WTC11 (cell line): ENCODE measurements around the gene EMSY. TPM values are rescaled to one million over a fixed set of nuclear protein-coding genes. Genes with fewer than 3 reads are reported as not detected.
A peak's percentile ranks its signal among the peaks of the same experiment; 100 is the strongest.

ENCODE experiments used
- ATAC-seq: fragments of 200-7000 bp; cut with Tn5 transposase; 2 replicates; pipeline ENCODE4 v1.10.0; 2021; ENCODE audit warnings: mild to moderate bottlenecking, moderate library complexity
- CTCF ChIA-PET: fragments of 300-600 bp; sonication (Branson Sonifier 250); formaldehyde crosslinking; loops from one replicate; lab custom pipeline; 2021; ENCODE audit warnings: antibody characterized with exemption; lab: Charles Lee
- POLR2A ChIA-PET: fragments of 350-600 bp; sonication (Branson Sonifier 250); formaldehyde crosslinking; loops from one replicate; lab custom pipeline; 2021; ENCODE audit warnings: antibody characterized with exemption; lab: Charles Lee
- DNase-seq: peaks from one replicate; pipeline ENCODE4 v3.0.0; 2021; ENCODE audit warnings: low spot score
- H3K27ac Mint-ChIP-seq: 2 replicates; pipeline ENCODE4 v1.8.0; 2021; ENCODE audit warnings: mixed read lengths
- H3K27me3 Mint-ChIP-seq: 2 replicates; pipeline ENCODE4 v1.8.0; 2021; ENCODE audit warnings: low read depth, mild to moderate bottlenecking, moderate library complexity, mixed read lengths
- H3K36me3 Mint-ChIP-seq: 2 replicates; pipeline ENCODE4 v1.8.0; 2021; ENCODE audit warnings: mixed read lengths
- H3K4me1 Mint-ChIP-seq: 2 replicates; pipeline ENCODE4 v1.8.0; 2022; ENCODE audit warnings: mixed read lengths
- H3K4me3 Mint-ChIP-seq: 2 replicates; pipeline ENCODE4 v1.8.0; 2021; ENCODE audit warnings: mild to moderate bottlenecking, moderate library complexity, mixed read lengths
- H3K9me3 Mint-ChIP-seq: 2 replicates; pipeline ENCODE4 v1.8.0; 2021; ENCODE audit warnings: mixed read lengths
- ETV6 ChIP-seq: sonication (generic); formaldehyde crosslinking; IDR thresholded peaks from 2 replicates; pipeline ENCODE4 v1.8.1; 2022; ENCODE audit warnings: mild to moderate bottlenecking, missing genetic modification reagents
- FOXP1 ChIP-seq: sonication (generic); formaldehyde crosslinking; IDR thresholded peaks from 2 replicates; pipeline ENCODE4 v1.8.0; 2022; ENCODE audit warnings: missing genetic modification reagents, mild to moderate bottlenecking, moderate library complexity, borderline replicate concordance
- KAT7 ChIP-seq: sonication (generic); formaldehyde crosslinking; IDR thresholded peaks from 2 replicates; pipeline ENCODE4 v1.8.1; 2023; ENCODE audit warnings: missing genetic modification reagents, mild to moderate bottlenecking, borderline replicate concordance
- NR3C1 ChIP-seq: sonication (generic); formaldehyde crosslinking; conservative IDR thresholded peaks from 2 replicates; pipeline ENCODE4 v1.8.1; 2023; ENCODE audit warnings: low read depth, mild to moderate bottlenecking, missing genetic modification reagents
- PRRX2 ChIP-seq: fragments of 250-450 bp; sonication (Bioruptor Pico); IDR thresholded peaks from 2 replicates; pipeline ENCODE4 v1.8.0; 2021; ENCODE audit warnings: mild to moderate bottlenecking
- RELA ChIP-seq: sonication (generic); formaldehyde crosslinking; IDR thresholded peaks from 2 replicates; pipeline ENCODE4 v1.8.1; 2022; ENCODE audit warnings: missing genetic modification reagents, mild to moderate bottlenecking, borderline replicate concordance
- SMAD3 ChIP-seq: sonication (generic); formaldehyde crosslinking; IDR thresholded peaks from 2 replicates; pipeline ENCODE4 v1.8.0; 2022; ENCODE audit warnings: missing genetic modification reagents, mild to moderate bottlenecking, borderline replicate concordance
- ZNF263 ChIP-seq: sonication (generic); formaldehyde crosslinking; IDR thresholded peaks from 2 replicates; pipeline ENCODE4 v1.8.1; 2022; ENCODE audit warnings: low read depth, mild to moderate bottlenecking, moderate library complexity, missing genetic modification reagents
- ZNF423 ChIP-seq: fragments of 250-450 bp; sonication (Bioruptor Pico); IDR thresholded peaks from 2 replicates; pipeline ENCODE4 v2.1.2; 2022; ENCODE audit warnings: mild to moderate bottlenecking, moderate library complexity
- total RNA-seq: library from RNA; stranded (reverse); gene quantifications from 3 replicates; pipeline ENCODE4 v1.2.3, GENCODE V29; 2021
- TF ChIP-seq, protein P1 (sequence below): fragments of 250-450 bp; sonication (Bioruptor Pico); IDR thresholded peaks from 2 replicates; pipeline ENCODE4 v1.9.0; 2021; ENCODE audit warnings: mild to moderate bottlenecking, borderline replicate concordance
- TF ChIP-seq, protein P2 (sequence below): sonication (generic); formaldehyde crosslinking; IDR thresholded peaks from 2 replicates; pipeline ENCODE4 v1.8.0; 2022; ENCODE audit warnings: mild to moderate bottlenecking, missing genetic modification reagents
- TF ChIP-seq, protein P3 (sequence below): sonication (generic); formaldehyde crosslinking; IDR thresholded peaks from 2 replicates; pipeline ENCODE4 v1.8.1; 2022; ENCODE audit warnings: low read depth, missing genetic modification reagents, borderline replicate concordance
- TF ChIP-seq, protein P4 (sequence below): sonication (generic); formaldehyde crosslinking; IDR thresholded peaks from 2 replicates; pipeline ENCODE4 v1.8.1; 2023; ENCODE audit warnings: mild to moderate bottlenecking, missing genetic modification reagents
- TF ChIP-seq, protein P5 (sequence below): sonication (generic); formaldehyde crosslinking; IDR thresholded peaks from 2 replicates; pipeline ENCODE4 v1.8.0; 2023; ENCODE audit warnings: mild to moderate bottlenecking, missing genetic modification reagents
- TF ChIP-seq, protein P6 (sequence below): sonication (generic); formaldehyde crosslinking; IDR thresholded peaks from 2 replicates; pipeline ENCODE4 v1.8.0; 2023; ENCODE audit warnings: missing genetic modification reagents

EMSY gene
- total RNA-seq, 1 experiment from 2014 or later, result 31.1 TPM

DNA sequence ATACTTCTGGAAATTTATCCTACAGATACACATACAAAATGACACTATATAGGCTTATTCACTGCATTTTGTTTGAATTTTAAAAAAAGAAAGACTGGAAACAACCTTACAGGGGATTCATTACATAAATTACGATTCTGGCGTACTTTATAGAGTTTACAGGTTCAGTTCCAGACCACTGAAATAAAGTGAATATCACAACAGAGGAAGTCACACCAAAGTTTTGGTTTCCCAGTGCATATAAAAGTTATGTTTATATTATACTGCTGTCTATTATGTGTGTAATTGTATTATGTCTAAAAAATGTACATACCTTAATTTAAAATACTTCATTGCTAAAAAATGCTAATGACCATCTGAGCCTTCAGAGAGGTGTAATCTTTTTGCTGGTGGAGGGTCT lies 62.0 kb downstream of the EMSY start (continued):
- TF ChIP-seq, protein P1, sequence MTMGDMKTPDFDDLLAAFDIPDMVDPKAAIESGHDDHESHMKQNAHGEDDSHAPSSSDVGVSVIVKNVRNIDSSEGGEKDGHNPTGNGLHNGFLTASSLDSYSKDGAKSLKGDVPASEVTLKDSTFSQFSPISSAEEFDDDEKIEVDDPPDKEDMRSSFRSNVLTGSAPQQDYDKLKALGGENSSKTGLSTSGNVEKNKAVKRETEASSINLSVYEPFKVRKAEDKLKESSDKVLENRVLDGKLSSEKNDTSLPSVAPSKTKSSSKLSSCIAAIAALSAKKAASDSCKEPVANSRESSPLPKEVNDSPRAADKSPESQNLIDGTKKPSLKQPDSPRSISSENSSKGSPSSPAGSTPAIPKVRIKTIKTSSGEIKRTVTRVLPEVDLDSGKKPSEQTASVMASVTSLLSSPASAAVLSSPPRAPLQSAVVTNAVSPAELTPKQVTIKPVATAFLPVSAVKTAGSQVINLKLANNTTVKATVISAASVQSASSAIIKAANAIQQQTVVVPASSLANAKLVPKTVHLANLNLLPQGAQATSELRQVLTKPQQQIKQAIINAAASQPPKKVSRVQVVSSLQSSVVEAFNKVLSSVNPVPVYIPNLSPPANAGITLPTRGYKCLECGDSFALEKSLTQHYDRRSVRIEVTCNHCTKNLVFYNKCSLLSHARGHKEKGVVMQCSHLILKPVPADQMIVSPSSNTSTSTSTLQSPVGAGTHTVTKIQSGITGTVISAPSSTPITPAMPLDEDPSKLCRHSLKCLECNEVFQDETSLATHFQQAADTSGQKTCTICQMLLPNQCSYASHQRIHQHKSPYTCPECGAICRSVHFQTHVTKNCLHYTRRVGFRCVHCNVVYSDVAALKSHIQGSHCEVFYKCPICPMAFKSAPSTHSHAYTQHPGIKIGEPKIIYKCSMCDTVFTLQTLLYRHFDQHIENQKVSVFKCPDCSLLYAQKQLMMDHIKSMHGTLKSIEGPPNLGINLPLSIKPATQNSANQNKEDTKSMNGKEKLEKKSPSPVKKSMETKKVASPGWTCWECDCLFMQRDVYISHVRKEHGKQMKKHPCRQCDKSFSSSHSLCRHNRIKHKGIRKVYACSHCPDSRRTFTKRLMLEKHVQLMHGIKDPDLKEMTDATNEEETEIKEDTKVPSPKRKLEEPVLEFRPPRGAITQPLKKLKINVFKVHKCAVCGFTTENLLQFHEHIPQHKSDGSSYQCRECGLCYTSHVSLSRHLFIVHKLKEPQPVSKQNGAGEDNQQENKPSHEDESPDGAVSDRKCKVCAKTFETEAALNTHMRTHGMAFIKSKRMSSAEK (CRISPR knock-in tag), result no peak
- TF ChIP-seq NR3C1 (CRISPR knock-in tag) (no peak), ZNF263 (no peak), SMAD3 (CRISPR knock-in tag) (no peak)

DNA sequence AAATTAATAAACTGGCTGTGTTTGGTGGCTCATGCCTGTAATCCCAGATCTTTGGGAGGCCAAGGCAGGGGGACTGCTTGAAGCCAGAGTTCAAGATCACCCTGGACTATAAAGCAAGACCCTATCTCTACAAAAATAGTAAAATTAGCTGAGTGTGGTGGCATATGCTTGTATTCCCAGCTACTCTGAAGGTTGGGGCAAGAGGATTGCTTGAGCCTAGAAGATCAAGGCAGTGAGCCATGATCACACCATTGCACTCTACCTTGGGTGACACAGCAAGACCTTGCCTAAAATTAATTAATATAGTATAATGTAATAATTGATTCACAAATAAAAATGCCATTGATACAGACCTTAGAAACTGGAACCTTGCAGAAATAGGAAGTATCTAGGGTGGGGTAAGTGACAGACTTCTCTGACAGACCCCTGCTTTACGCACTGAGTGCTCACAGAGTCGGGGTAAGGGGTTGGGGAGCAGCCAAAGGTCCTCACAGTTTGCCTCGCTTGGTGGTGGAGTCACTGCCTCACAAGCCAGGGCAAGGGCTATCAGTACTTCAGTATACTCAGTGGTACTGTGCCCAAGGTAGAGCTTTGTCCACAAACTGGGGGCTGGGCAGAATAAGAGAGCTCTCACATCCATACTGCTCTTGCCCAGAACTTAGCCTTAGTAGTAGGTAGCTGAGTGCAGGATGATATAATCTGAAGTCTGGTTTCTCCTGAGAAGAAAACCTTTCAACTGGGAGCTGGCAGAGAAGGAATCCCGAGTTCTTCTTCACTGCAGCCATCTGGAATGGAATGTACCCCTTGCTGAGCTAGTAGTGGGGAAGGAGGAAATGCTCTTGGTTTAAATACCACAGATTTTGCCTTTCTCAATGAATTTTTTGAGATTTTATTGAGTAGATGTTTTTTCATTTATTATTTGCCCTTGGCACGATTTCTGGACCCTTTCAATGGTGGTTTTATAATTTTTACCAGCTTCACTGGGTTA lies 65.5 kb downstream of the EMSY start:
- POLR2A ChIA-PET, result interaction anchor here (0.6 to 1.2 kb wide), 2 partner anchors 64 to 152 kb away, joined by 3 to 5 read pairs; no protein-coding TSS in a partner anchor
- TF ChIP-seq ZNF423 (CRISPR knock-in tag) (0 out of 2 replicates have a peak, but pooled peaks have one; percentile 4), FOXP1 (CRISPR knock-in tag) (no peak), ETV6 (no peak)
- TF ChIP-seq, protein P2, sequence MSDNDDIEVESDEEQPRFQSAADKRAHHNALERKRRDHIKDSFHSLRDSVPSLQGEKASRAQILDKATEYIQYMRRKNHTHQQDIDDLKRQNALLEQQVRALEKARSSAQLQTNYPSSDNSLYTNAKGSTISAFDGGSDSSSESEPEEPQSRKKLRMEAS (CRISPR knock-in tag), result no peak
- TF ChIP-seq, protein P3, sequence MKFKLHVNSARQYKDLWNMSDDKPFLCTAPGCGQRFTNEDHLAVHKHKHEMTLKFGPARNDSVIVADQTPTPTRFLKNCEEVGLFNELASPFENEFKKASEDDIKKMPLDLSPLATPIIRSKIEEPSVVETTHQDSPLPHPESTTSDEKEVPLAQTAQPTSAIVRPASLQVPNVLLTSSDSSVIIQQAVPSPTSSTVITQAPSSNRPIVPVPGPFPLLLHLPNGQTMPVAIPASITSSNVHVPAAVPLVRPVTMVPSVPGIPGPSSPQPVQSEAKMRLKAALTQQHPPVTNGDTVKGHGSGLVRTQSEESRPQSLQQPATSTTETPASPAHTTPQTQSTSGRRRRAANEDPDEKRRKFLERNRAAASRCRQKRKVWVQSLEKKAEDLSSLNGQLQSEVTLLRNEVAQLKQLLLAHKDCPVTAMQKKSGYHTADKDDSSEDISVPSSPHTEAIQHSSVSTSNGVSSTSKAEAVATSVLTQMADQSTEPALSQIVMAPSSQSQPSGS, result no peak
- TF ChIP-seq, all 79 proteins: peak for 1
- Mint-ChIP-seq H3K27me3 (no peaks in the 10 kb centered on the region), H3K36me3 (peaks cover 7% of the 10 kb centered on the region), H3K4me1 (peaks cover 23% of the 10 kb centered on the region), H3K9me3 (no peaks in the 10 kb centered on the region), H3K27ac (peak overlapping the region; percentile 91), H3K4me3 (no peak overlapping the region; the same call in 1 of the 2 replicates)
- DNase-seq (no peak), ATAC-seq (peak; percentile 92)
- CTCF ChIA-PET, result interaction anchor here (0.8 to 1.8 kb wide), 7 partner anchors 19 to 303 kb away, joined by 3 to 6 read pairs (median 4); no protein-coding TSS in a partner anchor

DNA sequence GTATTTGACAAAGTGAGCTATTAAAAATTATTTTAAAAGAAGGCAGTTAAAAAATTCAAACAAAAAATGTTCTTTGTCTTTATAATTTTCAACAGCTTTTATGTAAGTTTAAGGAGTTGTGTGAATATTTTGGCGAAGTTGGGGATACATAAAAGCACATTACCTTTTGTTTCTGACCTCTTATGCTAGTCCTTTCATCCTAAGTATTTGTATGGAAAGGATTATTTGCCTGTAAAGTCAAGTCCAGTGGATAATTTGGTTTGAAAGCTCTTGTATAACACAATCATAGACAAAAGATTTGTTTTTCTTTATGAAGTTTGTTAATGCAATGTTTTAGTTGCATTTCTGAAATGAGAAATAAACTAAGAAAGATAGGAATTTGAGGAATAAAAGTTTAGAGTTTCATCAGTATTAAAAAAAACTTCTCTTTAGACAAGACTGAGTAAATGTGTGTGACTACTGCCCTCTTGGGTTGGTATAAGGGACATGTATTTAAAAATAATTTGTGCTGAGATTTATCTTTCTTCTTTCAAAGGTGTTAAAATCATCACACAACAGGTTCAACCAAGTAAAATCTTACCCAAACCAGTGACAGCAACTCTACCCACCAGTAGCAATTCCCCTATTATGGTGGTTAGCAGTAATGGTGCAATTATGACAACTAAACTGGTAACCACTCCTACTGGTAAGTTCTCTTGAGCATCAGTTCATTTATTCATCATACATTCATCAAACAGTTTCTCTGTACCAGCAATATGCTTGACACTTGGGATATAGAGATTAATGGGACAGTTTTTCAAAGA lies 68.2 kb downstream of the EMSY start:
- H3K9me3 Mint-ChIP-seq, result no peaks in the 10 kb centered on the region
- CTCF ChIA-PET, result interaction anchor here (0.5 to 1.6 kb wide), 6 partner anchors 55 to 305 kb away, joined by 3 to 13 read pairs (median 4); no protein-coding TSS in a partner anchor
- POLR2A ChIA-PET, result interaction anchor here (0.5 to 0.6 kb wide), 2 partner anchors 65 to 1462 kb away, joined by 3 to 4 read pairs; no protein-coding TSS in a partner anchor
- H3K27ac Mint-ChIP-seq, result no peak overlapping the region
- H3K4me3 Mint-ChIP-seq, result no peak overlapping the region
- DNase-seq (no peak), ATAC-seq (no peak)
- H3K4me1 Mint-ChIP-seq, result peaks cover 23% of the 10 kb centered on the region
- H3K36me3 Mint-ChIP-seq, result 0 out of 2 replicates have a peak, but pooled peaks cover 3% of the 10 kb centered on the region
- H3K27me3 Mint-ChIP-seq, result no peaks in the 10 kb centered on the region
- TF ChIP-seq KAT7, result no peak
- TF ChIP-seq, protein P4, sequence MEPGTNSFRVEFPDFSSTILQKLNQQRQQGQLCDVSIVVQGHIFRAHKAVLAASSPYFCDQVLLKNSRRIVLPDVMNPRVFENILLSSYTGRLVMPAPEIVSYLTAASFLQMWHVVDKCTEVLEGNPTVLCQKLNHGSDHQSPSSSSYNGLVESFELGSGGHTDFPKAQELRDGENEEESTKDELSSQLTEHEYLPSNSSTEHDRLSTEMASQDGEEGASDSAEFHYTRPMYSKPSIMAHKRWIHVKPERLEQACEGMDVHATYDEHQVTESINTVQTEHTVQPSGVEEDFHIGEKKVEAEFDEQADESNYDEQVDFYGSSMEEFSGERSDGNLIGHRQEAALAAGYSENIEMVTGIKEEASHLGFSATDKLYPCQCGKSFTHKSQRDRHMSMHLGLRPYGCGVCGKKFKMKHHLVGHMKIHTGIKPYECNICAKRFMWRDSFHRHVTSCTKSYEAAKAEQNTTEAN (CRISPR knock-in tag), result no peak
- TF ChIP-seq, protein P5, sequence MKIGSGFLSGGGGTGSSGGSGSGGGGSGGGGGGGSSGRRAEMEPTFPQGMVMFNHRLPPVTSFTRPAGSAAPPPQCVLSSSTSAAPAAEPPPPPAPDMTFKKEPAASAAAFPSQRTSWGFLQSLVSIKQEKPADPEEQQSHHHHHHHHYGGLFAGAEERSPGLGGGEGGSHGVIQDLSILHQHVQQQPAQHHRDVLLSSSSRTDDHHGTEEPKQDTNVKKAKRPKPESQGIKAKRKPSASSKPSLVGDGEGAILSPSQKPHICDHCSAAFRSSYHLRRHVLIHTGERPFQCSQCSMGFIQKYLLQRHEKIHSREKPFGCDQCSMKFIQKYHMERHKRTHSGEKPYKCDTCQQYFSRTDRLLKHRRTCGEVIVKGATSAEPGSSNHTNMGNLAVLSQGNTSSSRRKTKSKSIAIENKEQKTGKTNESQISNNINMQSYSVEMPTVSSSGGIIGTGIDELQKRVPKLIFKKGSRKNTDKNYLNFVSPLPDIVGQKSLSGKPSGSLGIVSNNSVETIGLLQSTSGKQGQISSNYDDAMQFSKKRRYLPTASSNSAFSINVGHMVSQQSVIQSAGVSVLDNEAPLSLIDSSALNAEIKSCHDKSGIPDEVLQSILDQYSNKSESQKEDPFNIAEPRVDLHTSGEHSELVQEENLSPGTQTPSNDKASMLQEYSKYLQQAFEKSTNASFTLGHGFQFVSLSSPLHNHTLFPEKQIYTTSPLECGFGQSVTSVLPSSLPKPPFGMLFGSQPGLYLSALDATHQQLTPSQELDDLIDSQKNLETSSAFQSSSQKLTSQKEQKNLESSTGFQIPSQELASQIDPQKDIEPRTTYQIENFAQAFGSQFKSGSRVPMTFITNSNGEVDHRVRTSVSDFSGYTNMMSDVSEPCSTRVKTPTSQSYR (CRISPR knock-in tag), result no peak
- no peak for TF ChIP-seq RELA (CRISPR knock-in tag)
- no peak for TF ChIP-seq ZNF423 (CRISPR knock-in tag)
- TF ChIP-seq, protein P3, result no peak
- TF ChIP-seq, protein P6, sequence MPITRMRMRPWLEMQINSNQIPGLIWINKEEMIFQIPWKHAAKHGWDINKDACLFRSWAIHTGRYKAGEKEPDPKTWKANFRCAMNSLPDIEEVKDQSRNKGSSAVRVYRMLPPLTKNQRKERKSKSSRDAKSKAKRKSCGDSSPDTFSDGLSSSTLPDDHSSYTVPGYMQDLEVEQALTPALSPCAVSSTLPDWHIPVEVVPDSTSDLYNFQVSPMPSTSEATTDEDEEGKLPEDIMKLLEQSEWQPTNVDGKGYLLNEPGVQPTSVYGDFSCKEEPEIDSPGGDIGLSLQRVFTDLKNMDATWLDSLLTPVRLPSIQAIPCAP (CRISPR knock-in tag), result no peak
- no peak for TF ChIP-seq PRRX2
